H9 (cell line): Measurements from ENCODE around the gene GRK3. TPM values are rescaled to one million over a fixed set of nuclear protein-coding genes. Genes with fewer than 3 reads are reported as not detected.

ENCODE experiments used
- DNase-seq: peaks from one replicate; pipeline ENCODE4 v3.0.0-alpha.2; 2017
- H2AFZ ChIP-seq: one replicate; pipeline ENCODE4 v1.6.1; 2013; ENCODE audit warnings: mild to moderate bottlenecking, low read length, control low read depth, moderate library complexity
- H2AK5ac ChIP-seq: 2 replicates; pipeline ENCODE4 v1.6.1; 2013; ENCODE audit warnings: low read length, control low read depth, mixed read lengths; ENCODE audit not compliant: insufficient read length
- H2BK120ac ChIP-seq: one replicate; pipeline ENCODE4 v1.6.1; 2013; ENCODE audit warnings: low read depth, mild to moderate bottlenecking, low read length, control low read depth, inconsistent platforms; ENCODE audit not compliant: poor library complexity, severe bottlenecking
- H2BK12ac ChIP-seq: 2 replicates; pipeline ENCODE4 v1.6.1; 2013; ENCODE audit warnings: low read length, control low read depth, mixed read lengths, low read depth; ENCODE audit not compliant: insufficient read length
- H2BK15ac ChIP-seq: 2 replicates; pipeline ENCODE4 v1.6.1; 2013; ENCODE audit warnings: low read depth, low read length, control low read depth
- H2BK20ac ChIP-seq: one replicate; pipeline ENCODE4 v1.6.1; 2013; ENCODE audit warnings: low read depth, mild to moderate bottlenecking, low read length, control low read depth, inconsistent platforms; ENCODE audit not compliant: poor library complexity, severe bottlenecking
- H2BK5ac ChIP-seq: 2 replicates; pipeline ENCODE4 v1.6.1; 2013; ENCODE audit warnings: low read length, control low read depth, mixed read lengths; ENCODE audit not compliant: insufficient read length
- H3K14ac ChIP-seq: 2 replicates; pipeline ENCODE4 v1.6.1; 2013; ENCODE audit warnings: low read length, control low read depth; ENCODE audit not compliant: insufficient read depth
- H3K18ac ChIP-seq: 2 replicates; pipeline ENCODE4 v1.6.1; 2013; ENCODE audit warnings: low read depth, mild to moderate bottlenecking, mixed read lengths, low read length, control low read depth; ENCODE audit not compliant: insufficient read length
- H3K23ac ChIP-seq: 2 replicates; pipeline ENCODE4 v1.6.1; 2013; ENCODE audit warnings: low read length, control low read depth, mixed read lengths, low read depth; ENCODE audit not compliant: insufficient read length
- H3K23me2 ChIP-seq: 2 replicates; pipeline ENCODE4 v1.6.1; 2013; ENCODE audit warnings: low read depth, mild to moderate bottlenecking, mixed read lengths, low read length, control low read depth; ENCODE audit not compliant: insufficient read length, poor library complexity, severe bottlenecking
- H3K27ac ChIP-seq: 2 replicates; pipeline ENCODE4 v1.5.1; 2013; ENCODE audit warnings: low read length, control low read depth, mixed read lengths, low read depth; ENCODE audit not compliant: insufficient read length
- H3K27me3 ChIP-seq: 2 replicates; pipeline ENCODE4 v1.6.1; 2013; ENCODE audit warnings: low read length, control low read depth, inconsistent platforms; ENCODE audit not compliant: insufficient read depth
- H3K4ac ChIP-seq: 2 replicates; pipeline ENCODE4 v1.6.1; 2013; ENCODE audit warnings: low read depth, mild to moderate bottlenecking, control low read depth, inconsistent platforms, low read length, moderate library complexity
- H3K4me1 ChIP-seq: 2 replicates; pipeline ENCODE4 v1.6.1; 2013; ENCODE audit warnings: low read length, control low read depth, inconsistent platforms; ENCODE audit not compliant: insufficient read depth
- H3K4me2 ChIP-seq: 2 replicates; pipeline ENCODE4 v1.6.1; 2013; ENCODE audit warnings: low read length, control low read depth, mixed read lengths; ENCODE audit not compliant: insufficient read length, insufficient read depth
- H3K56ac ChIP-seq: 2 replicates; pipeline ENCODE4 v1.6.1; 2013; ENCODE audit warnings: low read depth, mild to moderate bottlenecking, mixed read lengths, low read length, control low read depth; ENCODE audit not compliant: insufficient read length
- H3K79me1 ChIP-seq: 2 replicates; pipeline ENCODE4 v1.6.1; 2013; ENCODE audit warnings: low read depth, mild to moderate bottlenecking, moderate library complexity, low read length, control low read depth, inconsistent platforms; ENCODE audit not compliant: insufficient read depth, poor library complexity, severe bottlenecking
- H3K79me2 ChIP-seq: 2 replicates; pipeline ENCODE4 v1.6.1; 2013; ENCODE audit warnings: low read length, control low read depth, inconsistent platforms; ENCODE audit not compliant: insufficient read depth
- H3K9ac ChIP-seq: 2 replicates; pipeline ENCODE4 v1.6.1; 2013; ENCODE audit warnings: low read length, control low read depth, mixed read lengths; ENCODE audit not compliant: insufficient read length; ENCODE audit errors: extremely low read depth
- H3K9me3 ChIP-seq: one replicate; pipeline ENCODE4 v1.6.1; 2013; ENCODE audit warnings: low read depth, low read length, inconsistent platforms; ENCODE audit not compliant: control insufficient read depth
- H3T11ph ChIP-seq: one replicate; pipeline ENCODE4 v1.6.1; 2013; ENCODE audit warnings: mild to moderate bottlenecking, low read length, control low read depth, inconsistent platforms
- H4K20me1 ChIP-seq: one replicate; pipeline ENCODE4 v1.6.1; 2013; ENCODE audit not compliant: control insufficient read depth, insufficient read length, insufficient read depth
- H4K5ac ChIP-seq: 2 replicates; pipeline ENCODE4 v1.6.1; 2013; ENCODE audit warnings: low read depth, mild to moderate bottlenecking, mixed read lengths, low read length, control low read depth; ENCODE audit not compliant: insufficient read length
- H4K8ac ChIP-seq: replicated peaks from 2 replicates; pipeline ENCODE4 v1.6.1; 2013; ENCODE audit warnings: low read length, control low read depth, mixed read lengths, low read depth; ENCODE audit not compliant: insufficient read length
- H4K91ac ChIP-seq: 2 replicates; pipeline ENCODE4 v1.6.1; 2013; ENCODE audit warnings: low read depth, mild to moderate bottlenecking, moderate library complexity, mixed read lengths, low read length, control low read depth; ENCODE audit not compliant: insufficient read length
- H3K27ac Mint-ChIP-seq, 3 experiments: 2 replicates in 2 of 3; 3 replicates in 1 of 3; pipeline ENCODE4 v1.8.0; 2020 to 2021; ENCODE audit warnings: mixed read lengths in 3 of 3, mild to moderate bottlenecking in 1 of 3, moderate library complexity in 1 of 3
- H3K27me3 Mint-ChIP-seq: 2 replicates; pipeline ENCODE4 v1.8.0; 2021; ENCODE audit warnings: low read depth, mild to moderate bottlenecking, moderate library complexity, mixed read lengths
- H3K36me3 Mint-ChIP-seq, 3 experiments: 2 replicates in 2 of 3; 3 replicates in 1 of 3; pipeline ENCODE4 v1.8.0; 2020 to 2021; ENCODE audit warnings: low read depth in 3 of 3, mixed read lengths in 3 of 3; ENCODE audit not compliant: insufficient read depth in 1 of 3
- H3K4me1 Mint-ChIP-seq, 2 experiments: 2 replicates each; pipeline ENCODE4 v1.8.0; 2020; ENCODE audit warnings: mixed read lengths in 2 of 2
- H3K4me3 Mint-ChIP-seq, 2 experiments: 2 replicates in 1 of 2; 3 replicates in 1 of 2; pipeline ENCODE4 v1.8.0; 2020 to 2021; ENCODE audit warnings: mild to moderate bottlenecking in 2 of 2, mixed read lengths in 2 of 2, moderate library complexity in 1 of 2
- H3K9me3 Mint-ChIP-seq, 2 experiments: 2 replicates in 1 of 2; 3 replicates in 1 of 2; pipeline ENCODE4 v1.8.0; 2020; ENCODE audit warnings: mild to moderate bottlenecking in 2 of 2, mixed read lengths in 2 of 2, moderate library complexity in 1 of 2
- CTCF ChIP-seq: fragments of 200-600 bp; sonication (generic); conservative IDR thresholded peaks from 3 replicates; pipeline ENCODE4 v1.8.0; 2021; ENCODE audit warnings: antibody characterized with exemption, mild to moderate bottlenecking
- WGBS: extraction: QIAGEN DNeasy Blood & Tissue Kit; methylation state at CpG from one replicate; pipeline ENCODE4 v1.1.7; 2013; ENCODE audit warnings: missing lambda C conversion rate, low lambda C conversion rate, mixed read lengths; ENCODE audit not compliant: insufficient read length; ENCODE audit errors: extremely low coverage; 5-methylcytosine and 5-hydroxymethylcytosine counted together
- total RNA-seq: library from RNA; stranded (reverse); gene quantifications from 2 replicates; pipeline ENCODE4 v1.2.1, GENCODE V29; 2021

GRK3 gene
- total RNA-seq, 1 experiment from 2014 or later = 23.9 TPM

GRCh38 chr22:25714070-25714469 lies 149.6 kb downstream of the GRK3 start:
- WGBS = no CpG with 5 or more reads among the region's 7 CpGs
- H2BK5ac ChIP-seq = no peak overlapping the region
- no peaks in the 10 kb centered on the region for H3K23me2 ChIP-seq
- no peak overlapping the region for H3K18ac ChIP-seq
- Mint-ChIP-seq H3K9me3 (no peaks in the 10 kb centered on the region), H3K4me1 (peaks cover 3 to 4% of the 10 kb centered on the region in 2 experiments; a peak in 1 of 4 replicates), H3K27ac (no peak overlapping the region), H3K27me3 (no peaks in the 10 kb centered on the region), H3K4me3 (no peak overlapping the region), H3K36me3 (peaks cover 2 to 20% (median 7%) of the 10 kb centered on the region in 3 experiments; a peak in 5 of 7 replicates)
- no peak overlapping the region for H2BK120ac ChIP-seq
- H3K79me2 ChIP-seq = no peaks in the 10 kb centered on the region
- no peak overlapping the region for H2BK12ac ChIP-seq
- no peak overlapping the region for H2AFZ ChIP-seq
- no peaks in the 10 kb centered on the region for H3K79me1 ChIP-seq
- no peaks in the 10 kb centered on the region for H3K27me3 ChIP-seq
- H3K56ac ChIP-seq = no peak overlapping the region
- no peak overlapping the region for H2BK15ac ChIP-seq
- H4K91ac ChIP-seq = no peak overlapping the region
- no peak overlapping the region for H3T11ph ChIP-seq
- H3K9ac ChIP-seq = no peak overlapping the region
- no peaks in the 10 kb centered on the region for H3K9me3 ChIP-seq
- DNase-seq = no peak
- no peak overlapping the region for H3K4me2 ChIP-seq
- H2BK20ac ChIP-seq = no peak overlapping the region
- H4K8ac ChIP-seq = no peak overlapping the region
- TF ChIP-seq CTCF = no peak
- H3K14ac ChIP-seq = no peak overlapping the region
- no peak overlapping the region for H3K27ac ChIP-seq
- no peak overlapping the region for H3K4ac ChIP-seq
- H4K20me1 ChIP-seq = no peaks in the 10 kb centered on the region
- no peak overlapping the region for H2AK5ac ChIP-seq
- H4K5ac ChIP-seq = no peak overlapping the region
- no peak overlapping the region for H3K23ac ChIP-seq
- no peaks in the 10 kb centered on the region for H3K4me1 ChIP-seq
